Subcutaneous adipose tissue (tissue), 4 donors: ENCODE data around the gene GPC5. TPM values are rescaled to one million over a fixed set of nuclear protein-coding genes. Genes with fewer than 3 reads are reported as not detected.

ENCODE experiments used
- CTCF ChIP-seq: fragments of 450-650 bp; IDR thresholded peaks from one replicate; pipeline ENCODE4 v1.5.1; 2016; ENCODE audit warnings: low read depth, mild to moderate bottlenecking, control low read depth, antibody characterized with exemption, moderate library complexity
- total RNA-seq, 4 donors: library from RNA; depleted of rRNA; stranded (reverse); fragments of >200 nt; gene quantifications; one replicate each; pipeline ENCODE4 v1.1.0, GENCODE V29; 2016

The GPC5 gene
- total RNA-seq, 4 donors from 2014 or later, result 0.16 to 0.44 TPM; not detected in 2

- no peak for TF ChIP-seq CTCF
Observed at GRCh38 chr13:92491839-92492238, 1093.4 kb downstream of the GPC5 start.

GRCh38 chr13:92494915-92495314, 1096.5 kb downstream of the GPC5 start:
- no peak for TF ChIP-seq CTCF

GRCh38 chr13:92500192-92500591, 1101.8 kb downstream of the GPC5 start:
- no peak for TF ChIP-seq CTCF

- no peak for TF ChIP-seq CTCF
Observed at GRCh38 chr13:92510416-92510815, 1112.0 kb downstream of the GPC5 start.

- TF ChIP-seq CTCF, result no peak
Observed at GRCh38 chr13:92512852-92513251, 1114.4 kb downstream of the GPC5 start.

GRCh38 chr13:92513672-92514071, 1115.3 kb downstream of the GPC5 start:
- no peak for TF ChIP-seq CTCF

GRCh38 chr13:92514420-92515125, 1116.2 kb downstream of the GPC5 start:
- no peak for TF ChIP-seq CTCF
